T-helper 2 cell treated with Interferon-gamma antibody and Interleukin-4, amounts not matched to agents 5 μg/mL and 100 μg/mL, for 36 hours (primary cell): ENCODE results near the gene TRIM2.

Source experiments
- DNase-seq: peaks from one replicate; pipeline ENCODE4 v3.0.0; 2021; ENCODE audit warnings: low spot score
- H3K27ac Mint-ChIP-seq: one replicate; pipeline ENCODE4 v1.8.0; 2021; ENCODE audit warnings: mild to moderate bottlenecking, mixed read lengths
- H3K27me3 Mint-ChIP-seq: one replicate; pipeline ENCODE4 v1.8.0; 2021; ENCODE audit warnings: low read depth, mixed read lengths
- H3K36me3 Mint-ChIP-seq: one replicate; pipeline ENCODE4 v1.8.0; 2021; ENCODE audit warnings: low read depth, mixed read lengths
- H3K4me1 Mint-ChIP-seq: one replicate; pipeline ENCODE4 v1.8.0; 2021; ENCODE audit warnings: low read depth, mixed read lengths
- H3K4me3 Mint-ChIP-seq: one replicate; pipeline ENCODE4 v1.8.0; 2022; ENCODE audit warnings: mild to moderate bottlenecking, moderate library complexity, mixed read lengths
- H3K9me3 Mint-ChIP-seq: one replicate; pipeline ENCODE4 v1.8.0; 2021; ENCODE audit warnings: mixed read lengths

Gene TRIM2

GRCh38 chr4:153258750-153259149 lies 54.5 kb downstream of the TRIM2 start:
- H3K36me3 Mint-ChIP-seq: no peaks in the 10 kb centered on the region
- DNase-seq: no peak
- no peak overlapping the region for H3K27ac Mint-ChIP-seq
- H3K4me1 Mint-ChIP-seq: no peaks in the 10 kb centered on the region
- H3K4me3 Mint-ChIP-seq: no peak overlapping the region
- H3K9me3 Mint-ChIP-seq: peaks cover 8% of the 10 kb centered on the region
- peaks cover 15% of the 10 kb centered on the region for H3K27me3 Mint-ChIP-seq

- Mint-ChIP-seq H3K9me3 (peaks cover 8% of the 10 kb centered on the region), H3K27ac (no peak overlapping the region), H3K36me3 (no peaks in the 10 kb centered on the region), H3K27me3 (peaks cover 17% of the 10 kb centered on the region), H3K4me3 (no peak overlapping the region), H3K4me1 (no peaks in the 10 kb centered on the region)
- DNase-seq: no peak
These were observed 55.4 kb downstream of the TRIM2 start for GRCh38 chr4:153259661-153260060.

GRCh38 chr4:153260132-153260531 lies 55.9 kb downstream of the TRIM2 start:
- Mint-ChIP-seq H3K4me3 (no peak overlapping the region), H3K9me3 (peaks cover 8% of the 10 kb centered on the region), H3K36me3 (no peaks in the 10 kb centered on the region), H3K27me3 (peaks cover 17% of the 10 kb centered on the region), H3K4me1 (no peaks in the 10 kb centered on the region), H3K27ac (no peak overlapping the region)
- DNase-seq: no peak

GRCh38 chr4:153260553-153261300 lies 56.5 kb downstream of the TRIM2 start:
- H3K27me3 Mint-ChIP-seq: peaks cover 14% of the 10 kb centered on the region
- H3K36me3 Mint-ChIP-seq: no peaks in the 10 kb centered on the region
- H3K27ac Mint-ChIP-seq: no peak overlapping the region
- H3K9me3 Mint-ChIP-seq: peaks cover 8% of the 10 kb centered on the region
- no peaks in the 10 kb centered on the region for H3K4me1 Mint-ChIP-seq
- H3K4me3 Mint-ChIP-seq: no peak overlapping the region
- DNase-seq: no peak

GRCh38 chr4:153261461-153261860 lies 57.2 kb downstream of the TRIM2 start:
- Mint-ChIP-seq H3K27ac (no peak overlapping the region), H3K4me3 (no peak overlapping the region), H3K9me3 (peaks cover 8% of the 10 kb centered on the region), H3K4me1 (no peaks in the 10 kb centered on the region), H3K36me3 (no peaks in the 10 kb centered on the region), H3K27me3 (peaks cover 11% of the 10 kb centered on the region)
- no peak for DNase-seq

GRCh38 chr4:153261914-153262313 lies 57.7 kb downstream of the TRIM2 start:
- DNase-seq: no peak
- Mint-ChIP-seq H3K4me3 (no peak overlapping the region), H3K9me3 (peaks cover 8% of the 10 kb centered on the region), H3K27ac (no peak overlapping the region), H3K4me1 (no peaks in the 10 kb centered on the region), H3K27me3 (peaks cover 11% of the 10 kb centered on the region), H3K36me3 (no peaks in the 10 kb centered on the region)

- no peak overlapping the region for H3K4me3 Mint-ChIP-seq
- no peak for DNase-seq
- peaks cover 6% of the 10 kb centered on the region for H3K27me3 Mint-ChIP-seq
- peaks cover 8% of the 10 kb centered on the region for H3K9me3 Mint-ChIP-seq
- H3K36me3 Mint-ChIP-seq: no peaks in the 10 kb centered on the region
- no peaks in the 10 kb centered on the region for H3K4me1 Mint-ChIP-seq
- no peak overlapping the region for H3K27ac Mint-ChIP-seq
These were observed 61.2 kb downstream of the TRIM2 start for GRCh38 chr4:153265306-153266047.

- Mint-ChIP-seq H3K4me1 (no peaks in the 10 kb centered on the region), H3K4me3 (no peak overlapping the region), H3K9me3 (peaks cover 1% of the 10 kb centered on the region), H3K27ac (no peak overlapping the region), H3K27me3 (peaks cover 4% of the 10 kb centered on the region), H3K36me3 (no peaks in the 10 kb centered on the region)
- no peak for DNase-seq
These were observed 62.7 kb downstream of the TRIM2 start for GRCh38 chr4:153266988-153267387.

GRCh38 chr4:153267890-153268289 lies 63.6 kb downstream of the TRIM2 start:
- H3K4me3 Mint-ChIP-seq: no peak overlapping the region
- no peak for DNase-seq
- no peaks in the 10 kb centered on the region for H3K9me3 Mint-ChIP-seq
- no peaks in the 10 kb centered on the region for H3K4me1 Mint-ChIP-seq
- H3K36me3 Mint-ChIP-seq: no peaks in the 10 kb centered on the region
- no peak overlapping the region for H3K27ac Mint-ChIP-seq
- H3K27me3 Mint-ChIP-seq: peaks cover 4% of the 10 kb centered on the region

- Mint-ChIP-seq H3K4me3 (no peak overlapping the region), H3K27ac (no peak overlapping the region), H3K9me3 (no peaks in the 10 kb centered on the region)
These were observed 64.1 kb downstream of the TRIM2 start for GRCh38 chr4:153268295-153268694.

GRCh38 chr4:153269218-153269990 lies 65.2 kb downstream of the TRIM2 start:
- Mint-ChIP-seq H3K4me3 (no peak overlapping the region), H3K27me3 (peaks cover 2% of the 10 kb centered on the region), H3K9me3 (no peaks in the 10 kb centered on the region), H3K4me1 (no peaks in the 10 kb centered on the region), H3K27ac (no peak overlapping the region), H3K36me3 (no peaks in the 10 kb centered on the region)
- DNase-seq: no peak

More at GRCh38 chr4:153268295-153268694, 64.1 kb downstream of the TRIM2 start:
- H3K27me3 Mint-ChIP-seq: peaks cover 4% of the 10 kb centered on the region
- H3K4me1 Mint-ChIP-seq: no peaks in the 10 kb centered on the region
- H3K36me3 Mint-ChIP-seq: no peaks in the 10 kb centered on the region
- DNase-seq: no peak

- H3K27ac Mint-ChIP-seq: no peak overlapping the region
- H3K4me3 Mint-ChIP-seq: no peak overlapping the region
- peaks cover 3% of the 10 kb centered on the region for H3K27me3 Mint-ChIP-seq
- no peaks in the 10 kb centered on the region for H3K36me3 Mint-ChIP-seq
- DNase-seq: no peak
- no peaks in the 10 kb centered on the region for H3K4me1 Mint-ChIP-seq
- H3K9me3 Mint-ChIP-seq: no peaks in the 10 kb centered on the region
These were observed 66.1 kb downstream of the TRIM2 start for GRCh38 chr4:153270361-153270760.

- no peaks in the 10 kb centered on the region for H3K9me3 Mint-ChIP-seq
- H3K27me3 Mint-ChIP-seq: peaks cover 3% of the 10 kb centered on the region
- H3K4me1 Mint-ChIP-seq: no peaks in the 10 kb centered on the region
- H3K36me3 Mint-ChIP-seq: no peaks in the 10 kb centered on the region
- DNase-seq: no peak
- H3K4me3 Mint-ChIP-seq: no peak overlapping the region
- no peak overlapping the region for H3K27ac Mint-ChIP-seq
These were observed 67.6 kb downstream of the TRIM2 start for GRCh38 chr4:153271820-153272219.

GRCh38 chr4:153273751-153274150 lies 69.5 kb downstream of the TRIM2 start:
- DNase-seq: no peak
- no peaks in the 10 kb centered on the region for H3K36me3 Mint-ChIP-seq
- H3K4me1 Mint-ChIP-seq: peaks cover 3% of the 10 kb centered on the region
- no peak overlapping the region for H3K27ac Mint-ChIP-seq
- H3K9me3 Mint-ChIP-seq: no peaks in the 10 kb centered on the region
- H3K27me3 Mint-ChIP-seq: peaks cover 1% of the 10 kb centered on the region
- no peak overlapping the region for H3K4me3 Mint-ChIP-seq
